Measurements from ENCODE around the gene ARHGEF1.
"Not testable (repeated sequence)": the region's sequence is repeated elsewhere in the genome, so short reads cannot be mapped to it uniquely, and the experiment has no call there.

GRCh38 chr19:41914424-41914834, 31.4 kb downstream of the ARHGEF1 start:
- TF ChIP-seq POLR2A, CTCF (IDR thresholded peaks at IDR 0.05): not testable (repeated sequence)
